Measurements from ENCODE around the gene BPIFB3.

Gene BPIFB3

DNA sequence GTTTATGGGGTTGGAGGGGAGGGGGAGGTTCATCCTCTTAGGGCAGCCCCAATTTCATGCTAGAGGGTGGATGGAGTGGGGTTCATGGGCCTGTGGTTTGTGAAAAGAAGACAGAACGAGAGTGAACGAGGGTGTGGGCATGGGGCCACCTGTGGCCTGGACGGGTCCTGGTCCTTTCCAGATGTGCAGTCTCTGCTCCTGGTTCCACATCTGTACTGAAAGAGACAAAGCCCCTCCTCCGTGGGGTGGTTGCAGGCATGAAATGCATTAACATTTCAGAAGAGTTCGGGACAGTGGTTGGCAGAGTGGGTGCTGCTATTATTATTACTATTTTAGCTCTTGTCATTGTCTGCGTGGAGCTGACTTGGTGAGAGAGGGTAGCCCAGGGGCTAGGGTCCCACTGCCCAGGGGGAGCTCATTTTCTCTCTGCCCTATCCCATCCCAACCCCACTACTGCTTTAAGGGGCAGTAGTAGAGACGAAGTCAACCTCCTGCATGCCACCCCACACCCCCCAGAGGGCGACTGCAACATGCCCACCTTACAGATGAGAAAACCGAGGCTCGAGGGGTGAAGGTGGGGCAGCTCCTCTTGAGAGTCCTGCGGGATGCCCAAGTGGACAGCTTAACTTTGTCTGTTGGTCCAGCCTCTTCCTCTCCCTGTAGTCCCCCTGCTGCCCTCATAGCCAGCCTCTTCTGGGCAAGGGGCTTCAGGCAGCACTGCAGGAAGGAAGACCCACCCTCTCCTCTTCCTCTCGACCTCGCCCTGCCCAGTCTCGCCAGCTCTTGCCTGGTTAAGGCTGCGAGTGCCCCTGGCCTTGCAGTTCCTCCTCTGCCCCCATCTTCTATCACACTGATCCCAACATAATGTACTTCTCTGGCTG lies 37.8 kb upstream of the BPIFB3 start:
- DNase-seq: no peak

DNA sequence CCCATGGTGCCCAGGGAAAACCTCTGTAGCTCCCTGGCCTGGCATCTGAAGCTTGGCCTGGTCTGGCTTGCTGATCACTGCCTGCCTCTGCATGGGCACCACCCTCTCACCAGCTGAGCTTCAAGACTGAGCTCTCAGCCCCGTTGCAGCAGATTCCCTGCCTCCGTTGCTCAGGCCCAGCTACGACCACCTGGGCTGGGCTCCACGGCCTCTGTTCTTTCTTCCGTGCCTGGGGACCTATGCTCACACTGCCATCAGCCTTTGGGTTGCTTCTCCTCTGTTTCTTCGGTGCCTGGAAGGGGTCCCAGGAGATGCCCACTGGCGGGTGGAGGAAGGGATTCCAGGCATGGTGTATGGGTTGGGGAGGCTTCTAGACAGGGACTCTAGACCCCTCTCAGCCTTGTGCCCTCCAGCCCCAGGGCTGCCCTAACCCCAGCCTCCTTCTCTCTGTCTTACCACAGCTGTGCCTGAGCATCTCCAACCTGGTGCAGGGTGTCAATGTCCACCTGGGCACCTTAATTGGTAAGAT lies 37.1 kb upstream of the BPIFB3 start:
- no peak for DNase-seq

DNA sequence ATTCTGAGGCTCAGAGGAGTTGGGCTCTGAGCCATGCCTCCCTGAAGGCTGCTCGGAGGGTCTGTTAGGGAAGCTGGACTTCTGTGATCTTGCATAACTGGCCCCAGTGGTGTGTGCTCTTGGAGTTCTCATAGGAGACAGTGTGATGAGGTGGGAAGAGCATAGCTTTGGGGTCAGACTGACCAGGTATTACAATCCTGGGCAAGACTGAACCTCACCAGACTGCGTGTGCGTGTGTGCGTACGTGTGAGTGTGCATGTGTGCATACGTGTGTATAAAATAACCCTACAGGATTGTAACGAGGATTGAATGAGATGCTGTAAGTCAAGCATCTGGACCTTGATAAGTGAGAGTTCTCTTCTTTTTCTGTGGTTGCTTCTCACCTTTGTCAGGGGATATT lies 36.2 kb upstream of the BPIFB3 start:
- DNase-seq: no peak

DNA sequence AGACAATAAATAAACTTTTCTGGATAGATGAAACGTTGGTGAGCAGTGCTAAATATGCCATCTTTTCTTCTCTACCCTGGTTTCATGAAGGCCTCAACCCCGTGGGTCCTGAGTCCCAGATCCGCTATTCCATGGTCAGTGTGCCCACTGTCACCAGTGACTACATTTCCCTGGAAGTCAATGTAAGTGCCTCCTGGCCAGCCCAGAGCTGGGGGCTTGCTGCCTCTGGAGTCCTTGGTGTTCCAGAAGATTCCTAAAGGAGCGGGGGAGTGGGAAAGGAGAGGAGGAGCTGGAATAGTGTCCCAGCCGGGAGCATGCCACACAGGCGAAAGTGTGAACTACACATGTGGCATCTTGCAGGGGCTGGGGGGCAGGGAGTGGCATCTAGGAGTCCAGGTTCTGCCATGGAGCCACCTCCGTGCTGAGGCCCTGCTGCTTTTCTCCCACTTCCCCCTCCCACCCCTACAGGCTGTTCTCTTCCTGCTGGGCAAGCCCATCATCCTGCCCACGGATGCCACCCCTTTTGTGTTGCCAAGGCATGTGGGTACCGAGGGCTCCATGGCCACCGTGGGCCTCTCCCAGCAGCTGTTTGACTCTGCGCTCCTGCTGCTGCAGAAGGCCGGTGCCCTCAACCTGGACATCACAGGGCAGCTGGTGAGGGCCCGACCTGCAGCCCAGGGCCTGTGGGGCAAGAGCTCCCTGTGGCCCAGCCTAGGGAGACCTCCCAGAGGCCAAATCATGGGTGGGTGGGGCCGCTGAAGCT lies 35.4 kb upstream of the BPIFB3 start:
- no peak for DNase-seq

DNA sequence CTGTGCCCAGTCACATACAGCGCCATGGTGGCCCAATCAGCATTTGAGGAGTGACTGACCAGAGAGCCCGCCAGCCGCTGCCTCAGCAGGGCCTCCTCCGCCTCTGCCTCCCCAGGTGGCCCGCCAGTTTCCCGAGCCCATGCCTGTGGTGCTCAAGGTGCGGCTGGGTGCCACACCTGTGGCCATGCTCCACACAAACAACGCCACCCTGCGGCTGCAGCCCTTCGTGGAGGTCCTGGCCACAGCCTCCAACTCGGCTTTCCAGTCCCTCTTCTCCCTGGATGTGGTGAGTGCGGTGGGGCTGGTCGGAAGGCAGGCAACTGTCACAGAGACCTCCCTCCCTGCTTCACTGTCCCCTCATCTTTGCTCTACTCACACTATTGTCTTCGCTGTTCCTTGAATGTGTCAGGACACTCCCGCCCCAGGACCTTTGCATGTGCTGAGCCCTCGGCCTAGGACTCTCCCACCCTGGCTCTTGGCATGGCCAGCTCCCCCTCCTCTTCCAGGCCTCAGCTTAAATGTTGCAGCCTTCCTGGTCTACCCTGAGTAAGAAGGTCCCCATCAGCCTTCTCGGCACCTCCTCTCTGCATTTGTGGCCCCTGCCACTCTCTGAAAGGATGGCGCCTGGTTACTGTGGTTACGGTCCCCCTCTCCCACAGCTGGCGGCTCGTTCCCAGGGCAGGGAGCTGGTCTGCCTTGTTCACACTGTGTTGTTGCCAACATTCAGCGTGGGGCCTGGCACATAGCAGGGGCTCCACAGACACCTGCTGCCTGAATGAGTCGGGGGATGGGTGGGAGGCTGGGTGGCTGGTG lies 34.0 kb upstream of the BPIFB3 start:
- DNase-seq: no peak

DNA sequence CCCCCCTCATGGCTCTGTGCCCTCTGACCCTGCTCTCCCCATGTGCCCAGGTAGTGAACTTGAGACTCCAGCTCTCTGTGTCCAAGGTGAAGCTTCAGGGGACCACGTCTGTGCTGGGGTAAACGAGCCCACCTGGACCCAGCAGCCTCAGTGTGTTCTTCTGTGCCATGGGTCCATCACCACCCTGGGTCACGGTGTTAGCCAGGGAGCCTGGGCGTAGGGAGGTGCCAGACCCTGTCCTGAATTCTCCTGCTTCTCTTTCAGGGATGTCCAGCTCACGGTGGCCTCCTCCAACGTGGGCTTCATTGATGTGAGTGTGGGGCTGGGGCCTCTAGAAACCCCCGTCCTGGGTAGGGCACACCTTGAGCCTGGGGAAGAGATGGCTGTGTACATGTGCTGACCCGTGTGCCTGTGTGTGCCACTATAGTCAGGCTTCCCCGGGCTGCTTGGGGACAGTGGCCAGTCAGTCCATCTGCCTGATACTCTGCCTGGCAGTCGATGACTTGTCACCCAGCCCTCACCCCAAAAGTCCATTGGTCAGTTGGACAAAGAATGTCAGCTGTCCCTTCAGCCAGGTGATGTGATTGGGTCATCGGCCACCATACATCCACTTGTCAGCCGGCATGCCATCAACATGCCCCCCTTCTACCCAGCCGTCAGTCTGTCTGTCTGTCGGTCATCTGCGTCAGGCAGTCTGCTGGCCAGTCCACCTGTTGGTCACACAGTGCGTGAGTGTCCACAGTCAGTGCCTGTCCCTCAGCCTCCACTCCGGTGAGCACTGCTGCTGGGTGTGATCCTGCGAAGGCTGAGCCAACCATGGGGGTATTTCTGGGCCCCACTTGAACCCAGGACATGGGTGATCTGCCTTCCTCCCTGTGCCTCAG lies 33.2 kb upstream of the BPIFB3 start:
- DNase-seq: no peak

DNA sequence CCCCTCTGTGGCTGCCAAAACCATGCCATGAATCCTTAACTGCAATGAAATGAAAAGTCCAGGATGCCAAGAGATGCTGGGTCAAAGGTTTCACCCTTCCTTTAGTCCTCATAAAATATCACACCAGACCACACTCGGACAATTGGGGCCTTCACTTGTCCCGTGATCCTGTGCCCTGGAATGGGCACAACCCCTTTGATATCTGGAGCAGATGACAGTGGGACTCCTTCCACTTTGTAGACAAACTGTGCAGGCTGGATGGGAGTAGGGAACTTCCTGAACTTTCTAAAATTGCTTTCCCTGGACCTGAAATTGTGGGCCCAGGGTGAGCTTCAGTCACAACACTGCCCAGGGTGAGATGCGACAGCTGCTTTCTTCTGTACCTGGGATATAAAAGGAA lies 31.8 kb upstream of the BPIFB3 start:
- no peak for DNase-seq

DNA sequence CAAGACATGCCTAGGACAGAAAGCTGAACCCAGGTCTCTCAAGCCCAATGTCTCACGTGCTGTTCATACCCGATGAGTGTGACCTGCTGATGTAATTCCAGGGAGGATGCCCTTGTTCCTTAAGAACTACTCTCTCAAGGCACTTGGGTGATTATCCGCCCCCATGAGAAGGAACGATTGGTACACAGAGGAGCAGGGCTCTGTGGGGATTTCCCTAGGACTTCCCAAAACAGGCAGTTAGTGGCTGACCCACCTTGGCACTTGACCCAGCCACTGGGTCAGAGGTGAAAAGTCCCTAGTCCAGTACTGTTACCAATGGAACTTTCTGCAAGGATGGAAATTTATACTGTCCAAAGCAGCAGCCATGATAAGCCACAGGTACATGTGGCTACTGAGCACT lies 31.4 kb upstream of the BPIFB3 start:
- DNase-seq: no peak

DNA sequence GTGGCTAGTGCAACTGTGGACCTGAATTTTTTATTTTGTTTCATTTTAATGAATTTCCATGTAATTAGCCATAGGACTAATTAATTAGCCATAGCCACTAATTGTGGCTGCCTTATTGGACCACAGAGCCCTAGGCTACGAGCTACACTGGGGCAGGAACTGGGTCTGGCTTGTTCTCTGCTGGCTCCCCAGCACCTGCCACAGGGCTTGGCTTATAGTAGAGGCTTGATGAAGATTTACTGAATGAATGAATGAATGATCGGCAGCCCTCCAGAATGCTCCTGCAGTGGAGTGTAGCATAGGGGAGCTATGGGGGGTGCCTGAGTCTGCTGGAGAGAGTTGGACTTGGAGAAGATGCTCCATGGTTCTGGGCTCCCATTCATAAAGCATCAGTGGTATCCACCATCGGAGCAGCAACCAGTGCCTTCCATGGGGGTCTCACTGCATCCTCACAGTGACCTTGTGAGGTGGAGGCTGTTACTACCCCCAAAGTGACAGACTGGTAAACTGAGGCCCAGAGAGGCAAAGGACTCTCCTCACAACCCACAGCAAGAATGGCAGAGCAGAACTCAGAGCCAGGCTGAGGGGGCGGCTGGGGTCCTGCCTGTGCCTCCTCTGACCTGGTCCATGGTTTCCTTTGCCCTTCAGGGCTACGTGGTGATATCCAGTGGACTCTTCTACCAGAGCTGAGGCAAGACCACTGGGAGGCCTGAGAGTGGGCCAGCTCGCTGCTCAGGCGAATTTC lies 30.8 kb upstream of the BPIFB3 start:
- DNase-seq: no peak

DNA sequence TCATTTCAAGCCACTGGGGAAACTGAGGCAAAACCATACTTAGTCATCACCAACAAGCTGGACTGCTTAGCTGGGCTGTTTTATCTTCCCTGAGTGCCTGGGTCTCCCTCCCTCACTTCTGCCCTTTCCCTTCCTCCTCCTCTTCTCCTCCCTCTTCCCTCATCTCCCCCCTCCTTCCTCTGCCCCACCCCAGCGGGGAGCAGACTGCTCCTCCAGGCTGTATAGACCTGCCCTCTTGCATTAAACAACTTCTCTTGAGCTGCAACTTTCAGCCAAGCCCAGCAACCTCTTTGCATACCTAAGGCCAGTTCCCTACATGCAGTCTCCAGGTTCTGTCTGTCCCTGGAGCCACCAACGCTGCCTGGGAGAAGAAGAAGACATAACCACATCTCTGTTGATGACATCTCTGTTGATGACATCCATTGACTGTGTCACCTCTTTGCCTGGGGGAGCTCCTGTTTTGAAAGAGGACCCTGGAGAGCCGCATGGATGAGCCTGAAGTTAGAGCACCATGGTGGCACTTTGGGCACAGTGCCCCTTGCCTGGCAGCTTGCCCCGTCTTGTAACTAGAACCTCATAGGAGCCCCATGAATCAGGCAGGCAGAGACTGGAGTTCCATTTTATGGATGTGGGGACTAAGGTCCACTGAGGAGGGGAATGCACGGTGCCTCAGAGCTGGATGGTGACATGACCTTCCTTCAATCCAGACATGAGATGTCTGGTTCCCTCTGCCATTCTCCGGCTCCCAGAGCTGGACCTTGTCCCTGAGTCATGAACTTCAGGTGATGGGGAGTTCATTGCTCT lies 30.1 kb upstream of the BPIFB3 start:
- DNase-seq: no peak

DNA sequence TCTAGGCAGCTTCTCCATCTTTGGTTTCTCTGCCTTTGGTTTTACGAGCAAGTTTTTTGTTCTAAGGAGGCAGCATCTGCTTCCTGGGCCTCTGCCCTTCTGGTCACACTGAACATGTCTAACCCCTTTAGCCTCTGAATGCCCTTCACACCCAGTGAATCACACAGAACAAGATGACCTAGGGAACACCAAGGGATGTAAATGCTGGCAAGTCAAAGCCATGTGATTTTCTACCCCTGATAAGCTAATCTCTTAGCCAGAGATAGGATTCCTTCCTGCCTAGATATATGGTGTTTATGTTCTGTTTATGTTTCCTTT lies 29.5 kb upstream of the BPIFB3 start:
- DNase-seq: no peak

DNA sequence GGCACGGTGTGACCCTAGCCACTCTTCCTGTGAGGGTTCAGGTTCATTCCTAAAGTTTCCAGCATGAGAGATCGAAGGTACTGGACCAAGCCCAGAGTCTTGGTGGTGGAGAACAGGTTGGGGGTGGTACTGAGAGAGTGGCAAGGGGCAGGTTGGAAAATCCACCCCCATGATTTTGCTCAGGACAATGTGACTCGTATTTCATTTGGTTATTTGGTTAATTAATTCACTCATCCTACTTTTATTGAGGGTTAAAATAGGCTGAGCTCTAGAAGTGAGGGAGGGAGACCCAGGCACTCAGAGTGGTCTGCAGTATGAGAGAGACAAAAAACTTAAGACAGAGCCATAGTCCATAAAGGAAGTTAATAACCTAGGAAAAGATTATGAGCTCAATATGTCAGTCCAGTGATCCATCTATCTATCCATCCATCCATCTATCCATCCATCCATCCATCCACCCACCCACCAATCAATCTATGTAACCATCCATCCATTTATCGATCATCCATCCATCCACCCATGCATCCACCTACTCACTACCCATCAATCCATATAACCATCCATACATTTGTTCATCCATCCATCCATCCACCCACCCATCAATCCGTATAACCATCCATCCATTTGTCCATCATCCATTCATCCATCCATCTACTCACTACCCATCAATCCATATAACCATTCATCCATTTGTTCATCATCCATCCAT lies 28.9 kb upstream of the BPIFB3 start:
- no peak for DNase-seq

DNA sequence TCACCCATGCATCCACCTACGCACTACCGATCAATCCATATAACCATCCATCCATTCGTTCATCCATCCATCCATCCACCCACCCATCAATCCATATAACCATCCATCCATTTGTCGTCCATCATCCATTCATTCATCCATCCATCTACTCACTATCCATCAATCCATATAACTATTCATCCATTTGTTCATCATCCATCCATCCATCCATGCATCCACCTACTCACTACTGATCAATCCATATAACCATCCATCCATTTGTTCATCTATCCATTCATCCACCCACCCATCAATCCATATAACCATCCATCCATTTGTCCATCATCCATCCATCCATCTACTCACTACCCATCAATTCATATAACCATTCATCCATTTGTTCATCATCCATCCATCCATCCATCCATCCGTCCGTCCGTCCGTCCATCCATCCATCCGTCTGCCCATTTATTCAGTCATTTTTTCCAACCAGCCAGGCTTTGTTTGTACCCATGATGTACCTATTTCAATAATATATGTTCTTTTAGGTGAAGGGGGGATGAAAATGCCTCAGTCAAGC lies 28.3 kb upstream of the BPIFB3 start:
- DNase-seq: no peak

DNA sequence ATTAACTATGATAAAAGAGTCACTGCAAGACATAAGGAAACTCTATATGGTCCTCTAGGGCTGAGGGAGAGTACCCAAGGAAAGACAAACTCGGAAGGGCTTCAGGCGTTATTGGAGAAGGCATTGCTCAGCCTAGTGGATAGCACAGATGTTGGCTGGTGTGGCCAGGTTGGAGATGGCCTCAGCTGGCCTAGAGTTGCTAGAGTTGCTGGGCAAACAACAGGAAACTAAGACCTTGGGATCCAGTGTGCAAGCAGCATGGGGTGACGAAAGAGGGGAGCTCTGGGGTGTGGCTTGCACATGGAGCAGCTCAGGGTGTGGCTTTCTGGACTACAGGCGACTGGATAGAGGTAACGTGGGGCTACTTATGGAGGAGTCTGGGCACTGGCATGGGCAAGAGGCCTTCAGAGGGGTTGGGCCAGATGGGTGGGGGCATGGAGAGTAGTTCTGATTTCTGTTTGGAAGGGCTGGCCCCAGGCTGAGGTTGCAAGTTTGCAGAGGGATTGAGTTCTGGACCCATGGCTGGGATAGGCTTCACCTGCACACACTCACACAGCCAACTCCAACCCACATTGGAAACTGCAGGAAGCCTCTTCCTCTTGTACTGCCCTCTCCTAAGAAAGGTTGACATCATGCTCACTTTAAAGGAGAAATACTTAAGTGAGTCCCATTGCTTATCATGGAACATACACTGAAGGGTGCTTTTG lies 27.5 kb upstream of the BPIFB3 start:
- no peak for DNase-seq

DNA sequence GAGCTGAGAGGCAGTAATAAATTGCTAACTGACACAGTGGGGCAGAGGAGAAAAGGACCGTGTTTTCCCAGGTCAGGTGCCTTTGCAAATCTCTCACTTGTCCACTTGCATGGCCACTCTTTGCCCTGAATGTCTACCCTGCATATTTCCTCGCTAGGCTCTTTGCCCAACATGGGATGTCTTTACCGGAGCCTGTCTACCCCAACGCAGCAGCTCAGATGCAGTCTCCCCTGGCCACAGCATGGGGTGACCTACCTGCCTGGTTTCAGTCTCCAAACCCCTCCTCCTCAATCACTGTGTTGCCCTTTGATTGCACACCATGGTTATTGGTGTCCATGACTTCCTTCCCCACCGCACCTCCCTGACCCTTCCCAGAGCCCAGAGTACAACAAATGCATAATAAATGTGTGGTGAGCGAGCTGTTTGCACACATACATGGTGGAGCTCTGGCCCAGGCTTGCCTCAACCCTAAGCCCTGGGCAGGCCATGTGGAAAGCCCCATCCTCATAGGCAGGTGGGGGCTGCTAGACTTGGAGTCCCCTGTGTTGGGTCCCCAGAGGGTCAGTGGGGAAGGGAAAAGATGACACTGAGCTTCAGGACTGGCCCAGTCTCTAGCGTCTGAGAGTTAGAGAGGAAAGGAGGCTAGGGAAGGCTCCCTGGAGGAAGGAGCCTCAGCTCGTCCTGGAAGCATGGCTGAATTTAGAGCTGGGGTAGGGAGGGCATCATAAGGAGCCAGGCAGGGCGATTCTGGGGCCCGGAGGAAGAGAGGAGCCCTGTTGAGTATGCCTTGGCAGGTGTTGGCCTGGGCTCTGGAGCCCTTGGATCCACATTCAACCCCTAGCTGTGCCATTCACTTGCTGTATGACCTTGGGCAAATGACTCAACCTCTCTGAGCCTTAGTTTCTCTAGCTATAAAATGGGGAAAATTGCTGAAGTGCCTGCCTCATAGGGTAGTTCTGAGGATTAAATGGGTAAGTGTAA lies 26.6 kb upstream of the BPIFB3 start:
- no peak for DNase-seq

DNA sequence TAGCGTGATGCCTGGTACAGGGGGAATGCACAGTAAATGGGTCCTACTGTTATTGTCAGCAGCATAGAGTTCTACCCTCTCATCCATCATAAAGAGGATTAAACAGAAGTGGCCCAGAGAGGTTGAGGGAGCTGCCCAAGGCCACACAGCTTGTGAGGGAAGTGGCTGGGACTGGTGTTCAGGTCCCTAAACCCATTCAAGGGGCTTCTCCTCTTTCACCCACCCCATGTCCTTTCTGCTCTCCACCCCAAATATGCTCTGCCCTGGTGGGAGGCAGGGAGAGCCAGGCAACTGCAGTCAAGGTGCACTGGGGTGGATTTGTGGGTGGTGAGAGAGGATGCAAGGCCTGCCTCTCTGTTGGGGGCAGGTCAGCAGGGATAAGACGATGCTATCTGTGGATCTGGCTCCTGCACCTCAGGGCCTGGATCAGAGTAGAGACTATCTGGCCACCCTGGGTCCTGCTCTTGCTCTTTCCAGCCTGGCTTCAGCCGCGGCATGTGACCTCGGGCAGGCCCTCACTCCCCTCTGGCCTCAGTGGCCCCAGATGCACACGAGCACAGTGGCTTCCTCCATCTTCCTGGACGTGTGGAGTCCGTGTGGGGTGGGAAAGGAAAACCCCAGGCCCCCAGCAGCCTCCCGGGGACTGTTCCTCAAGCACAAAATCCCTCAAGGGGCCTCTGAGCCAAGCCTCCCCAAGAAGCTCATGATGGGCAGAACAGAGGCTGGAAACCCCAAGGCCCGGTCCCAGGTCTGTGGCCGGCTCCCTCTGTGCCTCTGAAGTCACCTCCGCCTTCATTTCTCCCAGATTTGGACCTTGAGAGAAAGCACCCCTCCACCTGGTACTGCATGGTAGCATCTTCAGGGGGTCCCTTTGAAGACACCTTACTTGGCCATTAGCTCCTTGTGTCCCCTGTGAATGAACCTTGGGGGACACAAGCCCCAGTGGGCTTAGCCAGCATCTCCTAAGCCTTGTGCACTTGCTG lies 25.6 kb upstream of the BPIFB3 start:
- no peak for DNase-seq

Data from NCI-H1694 treated with DMSO at 0.1 percent for 48 hours (cell line).